AG10803 (cell line): ENCODE results near the gene CEBPA.

ENCODE experiments used
- DNase-seq: peaks from one replicate; pipeline ENCODE4 v3.0.0; 2010; ENCODE audit warnings: low read depth
- H3K4me3 ChIP-seq: 2 replicates; pipeline ENCODE4 v1.5.1; 2011; ENCODE audit warnings: mild to moderate bottlenecking, low read length, control low read depth
- TF ChIP-seq, protein P1 (sequence below): conservative IDR thresholded peaks from 2 replicates; pipeline ENCODE4 v1.5.1; 2011; ENCODE audit warnings: mild to moderate bottlenecking, low read length, control low read depth, inconsistent platforms

Gene CEBPA

DNA sequence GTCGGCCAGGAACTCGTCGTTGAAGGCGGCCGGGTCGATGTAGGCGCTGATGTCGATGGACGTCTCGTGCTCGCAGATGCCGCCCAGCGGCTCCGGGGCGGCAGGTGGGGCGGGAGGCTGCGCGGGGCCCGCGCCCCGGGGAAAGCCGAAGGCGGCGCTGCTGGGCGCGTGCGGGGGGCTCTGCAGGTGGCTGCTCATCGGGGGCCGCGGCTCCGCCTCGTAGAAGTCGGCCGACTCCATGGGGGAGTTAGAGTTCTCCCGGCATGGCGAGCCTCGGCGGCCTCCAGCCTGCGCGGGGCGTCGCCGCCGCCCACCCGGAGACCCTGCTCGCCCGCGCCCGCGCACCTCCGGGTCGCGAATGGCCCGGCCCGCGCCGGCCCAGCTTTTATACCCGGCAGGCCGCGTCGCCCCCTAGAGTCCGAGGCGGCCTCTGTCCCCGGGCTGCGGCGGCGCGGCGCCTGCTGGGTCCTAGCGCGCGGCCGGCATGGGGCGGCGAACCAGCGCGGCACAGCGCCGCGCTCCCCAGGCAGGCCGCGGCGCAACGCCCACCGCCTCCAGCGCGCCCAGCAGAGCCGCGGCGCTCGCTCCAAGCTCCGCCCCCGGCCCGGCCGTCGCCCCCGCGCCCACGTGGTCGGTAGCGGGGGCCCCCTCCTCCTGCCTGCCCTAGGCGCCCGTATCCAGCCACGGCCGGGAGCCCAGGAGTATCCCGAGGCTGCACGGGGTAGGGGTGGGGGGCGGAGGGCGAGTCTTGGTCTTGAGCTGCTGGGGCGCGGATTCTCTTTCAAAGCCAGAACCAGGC, at the start of gene CEBPA:
Gene CEBPA (minus strand): TSS at position 360 of the 799 bp plus-strand sequence. CDS start 120 bp downstream, at position 240.
- DNase-seq: peak; percentile 72
- TF ChIP-seq, protein P1, sequence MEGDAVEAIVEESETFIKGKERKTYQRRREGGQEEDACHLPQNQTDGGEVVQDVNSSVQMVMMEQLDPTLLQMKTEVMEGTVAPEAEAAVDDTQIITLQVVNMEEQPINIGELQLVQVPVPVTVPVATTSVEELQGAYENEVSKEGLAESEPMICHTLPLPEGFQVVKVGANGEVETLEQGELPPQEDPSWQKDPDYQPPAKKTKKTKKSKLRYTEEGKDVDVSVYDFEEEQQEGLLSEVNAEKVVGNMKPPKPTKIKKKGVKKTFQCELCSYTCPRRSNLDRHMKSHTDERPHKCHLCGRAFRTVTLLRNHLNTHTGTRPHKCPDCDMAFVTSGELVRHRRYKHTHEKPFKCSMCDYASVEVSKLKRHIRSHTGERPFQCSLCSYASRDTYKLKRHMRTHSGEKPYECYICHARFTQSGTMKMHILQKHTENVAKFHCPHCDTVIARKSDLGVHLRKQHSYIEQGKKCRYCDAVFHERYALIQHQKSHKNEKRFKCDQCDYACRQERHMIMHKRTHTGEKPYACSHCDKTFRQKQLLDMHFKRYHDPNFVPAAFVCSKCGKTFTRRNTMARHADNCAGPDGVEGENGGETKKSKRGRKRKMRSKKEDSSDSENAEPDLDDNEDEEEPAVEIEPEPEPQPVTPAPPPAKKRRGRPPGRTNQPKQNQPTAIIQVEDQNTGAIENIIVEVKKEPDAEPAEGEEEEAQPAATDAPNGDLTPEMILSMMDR: peak; percentile 32; the same call in 1 of the 2 replicates
- peak within 1 kb of the TSS; percentile 56 for H3K4me3 ChIP-seq

DNA sequence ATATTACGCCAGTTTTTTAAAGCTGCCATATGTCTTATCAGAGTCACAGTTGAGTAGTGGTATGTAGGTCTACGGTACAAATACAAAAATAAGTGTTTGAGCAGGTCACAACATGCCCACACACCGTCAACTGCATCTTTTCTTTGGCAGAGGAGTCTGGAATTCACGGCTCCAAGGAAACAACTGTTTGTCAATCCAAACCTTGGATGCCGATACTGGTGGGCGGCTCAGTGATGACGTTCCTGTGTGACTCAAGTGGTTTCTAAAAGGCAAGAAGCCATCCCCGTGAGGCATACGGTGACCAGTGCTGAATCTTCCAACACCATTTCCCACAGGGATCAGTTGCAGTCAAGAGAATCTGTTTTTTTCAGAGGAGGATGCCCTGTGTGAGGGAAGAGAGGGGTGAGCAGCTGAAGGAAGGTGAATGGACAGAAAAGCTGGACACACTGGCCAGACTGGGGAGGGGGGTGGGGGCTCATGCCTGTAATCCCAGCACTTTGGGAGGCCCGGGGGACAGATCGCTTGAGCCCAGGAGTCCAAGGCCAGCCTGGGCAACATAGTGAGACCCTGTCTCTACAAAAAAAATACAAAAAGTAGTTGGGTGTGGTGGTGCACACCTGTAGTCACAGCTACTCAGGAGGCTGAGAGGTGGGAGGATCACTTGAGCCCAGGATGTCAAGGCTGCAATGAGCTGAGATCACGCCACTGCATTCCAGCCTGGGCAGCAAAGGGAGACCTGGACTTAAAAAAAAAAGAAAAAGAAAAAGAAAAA, 48.4 kb upstream of the CEBPA start:
- no peak overlapping the region for H3K4me3 ChIP-seq
- TF ChIP-seq, protein P1: no peak
- DNase-seq: peak; percentile 77

DNA sequence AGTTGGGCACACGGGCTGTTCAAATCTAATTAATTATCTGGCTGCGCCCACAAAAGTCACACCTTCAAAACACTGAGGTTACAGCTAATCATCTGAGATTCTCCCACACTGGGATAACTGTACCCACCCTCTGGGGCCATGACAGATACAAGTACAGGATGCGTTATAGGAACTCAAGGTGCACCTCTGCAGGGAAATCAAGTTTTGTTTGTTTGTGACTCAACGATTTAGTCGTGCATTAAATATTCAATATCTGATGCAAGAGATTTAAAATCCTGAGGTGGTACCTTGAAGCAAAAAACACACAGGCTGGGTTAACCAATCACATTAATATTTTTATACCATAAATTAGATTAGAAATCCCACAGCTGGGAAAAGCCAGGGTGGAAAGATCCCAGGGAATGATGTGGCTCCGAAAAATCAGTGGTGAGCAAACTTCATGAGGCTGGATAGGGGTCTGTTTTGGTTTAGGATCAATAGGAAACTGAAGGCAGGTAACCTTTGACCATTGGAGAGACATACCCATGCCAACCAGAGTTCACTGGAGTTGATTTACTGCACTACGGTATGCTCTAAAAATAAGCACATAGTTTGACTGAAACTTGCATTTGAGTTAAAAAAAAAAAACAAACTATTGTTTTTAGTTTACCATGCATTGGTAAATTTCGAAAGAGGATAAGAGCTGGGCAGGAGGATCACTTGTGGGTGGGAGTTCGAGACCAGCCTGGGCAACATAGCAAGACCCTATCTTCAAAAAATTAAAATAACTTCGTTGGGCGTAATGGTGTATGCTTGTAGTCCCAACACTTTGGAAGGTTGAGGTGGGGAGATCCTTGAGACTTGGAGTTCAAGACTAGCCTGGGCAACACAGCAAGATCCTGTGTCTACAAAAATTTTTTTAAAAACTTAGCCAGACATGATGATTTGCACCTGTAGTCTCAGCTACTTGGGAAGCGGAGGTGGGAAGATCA, 47.3 kb upstream of the CEBPA start:
- no peak overlapping the region for H3K4me3 ChIP-seq
- TF ChIP-seq, protein P1: no peak
- no peak for DNase-seq

DNA sequence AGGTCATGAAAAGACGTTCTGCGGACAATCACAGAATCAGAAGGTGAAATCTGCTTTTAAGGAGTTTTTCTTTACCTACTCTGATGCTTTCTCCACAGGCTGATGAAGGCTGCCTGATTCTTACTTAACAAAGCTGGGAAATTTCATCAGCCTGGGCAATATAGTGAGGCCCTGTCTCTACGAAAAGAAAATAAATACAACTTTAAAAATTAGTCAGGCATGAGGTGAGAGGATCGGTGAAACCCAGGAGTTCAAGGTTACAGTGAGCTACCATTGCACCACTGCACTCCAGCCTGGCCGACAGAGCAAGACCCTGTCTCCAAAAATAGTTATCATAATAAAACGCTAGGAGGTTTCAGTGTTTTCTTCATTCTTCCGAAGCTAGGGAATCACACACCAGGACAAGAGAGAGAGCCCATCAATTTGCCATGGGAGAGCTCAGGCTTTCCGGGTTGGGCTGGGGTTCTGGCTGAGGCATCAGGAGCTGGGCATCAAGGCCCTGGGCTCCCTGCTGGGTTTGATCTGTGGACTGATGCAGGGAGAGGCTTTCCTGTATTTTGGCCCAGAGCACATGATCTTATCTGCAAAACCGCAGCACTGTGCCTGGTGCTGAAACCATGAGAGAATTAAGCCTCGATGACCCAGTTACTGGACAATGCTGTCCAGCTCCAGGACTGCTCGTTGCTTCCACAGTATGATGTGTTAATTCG, 46.1 kb upstream of the CEBPA start:
- peak; percentile 6 for DNase-seq
- TF ChIP-seq, protein P1: no peak
- H3K4me3 ChIP-seq: no peak overlapping the region

DNA sequence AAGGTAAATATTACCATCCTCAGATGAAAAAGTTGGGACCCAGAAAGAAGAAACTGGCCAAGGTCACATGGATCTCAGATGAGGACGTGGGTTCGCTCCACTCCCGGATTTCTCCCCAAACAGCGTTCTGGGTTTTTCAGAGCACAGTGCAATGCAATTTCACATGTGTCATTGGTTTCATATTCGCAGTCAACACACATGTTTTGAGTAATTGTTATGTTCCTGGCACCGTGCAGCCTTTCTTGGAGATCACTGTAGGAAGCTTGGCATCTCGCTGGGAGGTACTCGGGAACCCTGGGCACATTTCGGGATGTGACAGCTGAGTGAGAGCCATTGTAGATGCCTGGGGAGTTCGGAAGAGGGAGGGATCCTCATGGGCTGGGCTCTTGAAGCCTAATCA, 45.0 kb upstream of the CEBPA start:
- TF ChIP-seq, protein P1: no peak
- no peak overlapping the region for H3K4me3 ChIP-seq
- DNase-seq: no peak

DNA sequence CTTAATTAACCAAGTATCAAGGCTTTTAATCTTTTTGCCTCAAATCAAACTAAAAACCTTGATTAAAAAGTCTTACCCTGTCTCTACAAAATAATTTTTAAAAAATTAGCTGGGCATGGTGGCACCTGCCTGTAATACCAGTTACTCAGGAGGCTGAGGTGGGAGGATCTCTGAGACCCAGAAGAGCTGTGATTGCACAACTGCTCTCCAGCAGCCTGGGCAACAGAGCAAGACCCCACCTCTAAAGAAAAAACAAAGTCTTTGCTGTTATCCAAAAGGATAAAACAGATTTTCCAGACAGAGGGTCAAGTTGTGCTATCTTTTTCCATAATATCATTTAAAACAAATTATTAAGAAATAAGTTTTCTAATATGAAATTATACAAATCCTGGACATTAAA, 44.3 kb upstream of the CEBPA start:
- DNase-seq: no peak
- TF ChIP-seq, protein P1: no peak
- no peak overlapping the region for H3K4me3 ChIP-seq
